Cardiac septum (tissue), 1 donor: ENCODE results near the gene RILPL1. TPM values are rescaled to one million over a fixed set of nuclear protein-coding genes. Genes with fewer than 3 reads are reported as not detected.
"Not testable (repeated sequence)": the region's sequence is repeated elsewhere in the genome, so short reads cannot be mapped to it uniquely, and the experiment has no call there.

Source experiments
- DNase-seq: peaks from one replicate; pipeline ENCODE4 v3.0.0-alpha.2; 2020; ENCODE audit warnings: low spot score
- intact Hi-C: fragments of 100-400 bp; cut with DNase I; formaldehyde crosslinking; loops from one replicate; pipeline ENCODE4 v1.14.0; 2022
- total RNA-seq: library from RNA; stranded (reverse); fragmentation: NEBNext Ultra II Directional; extraction: Animal tissue kit (Norgen Biotek cat#: 25700); gene quantifications from one replicate; pipeline ENCODE4 v1.2.1, GENCODE V29; 2021
- donor health status: DM: no; HTN: no; CAD: no.

RILPL1 gene
- total RNA-seq, 1 donor from 2014 or later = 85.3 TPM

GRCh38 chr12:123532808-123533649 lies 490 bp downstream of the RILPL1 start:
- intact Hi-C loops = loop anchor here (5.0 kb wide), 1 partner anchor 146 kb away; no protein-coding TSS in a partner anchor

GRCh38 chr12:123532019-123532418 lies 1.5 kb downstream of the RILPL1 start:
- intact Hi-C loops = loop anchor here (5.0 kb wide), 1 partner anchor 145 kb away; no protein-coding TSS in a partner anchor
- DNase-seq = no peak

More at GRCh38 chr12:123532808-123533649, 490 bp downstream of the RILPL1 start:
- peak; percentile 78 for DNase-seq

GRCh38 chr12:123531091-123531490 lies 2.4 kb downstream of the RILPL1 start:
- intact Hi-C loops = loop anchor here (5.0 kb wide), 1 partner anchor 144 kb away; no protein-coding TSS in a partner anchor
- DNase-seq = peak; percentile 77

- DNase-seq = no peak
- intact Hi-C loops = loop anchor here (5.0 kb wide), 1 partner anchor 143 kb away; no protein-coding TSS in a partner anchor
Observed at GRCh38 chr12:123530668-123531067, 2.9 kb downstream of the RILPL1 start.

GRCh38 chr12:123529686-123530085 lies 3.8 kb downstream of the RILPL1 start:
- DNase-seq = no peak
- intact Hi-C loops = loop anchor here (5.0 kb wide), 1 partner anchor 142 kb away; no protein-coding TSS in a partner anchor

- intact Hi-C loops = no loop called here
- no peak for DNase-seq
Observed at GRCh38 chr12:123528858-123529257, 4.7 kb downstream of the RILPL1 start.

GRCh38 chr12:123526542-123527080 lies 6.9 kb downstream of the RILPL1 start:
- no peak for DNase-seq
- intact Hi-C loops = no loop called here

- intact Hi-C loops = no loop called here
- DNase-seq = no peak
Observed at GRCh38 chr12:123524378-123524777, 9.1 kb downstream of the RILPL1 start.

- intact Hi-C loops = no loop called here
- DNase-seq = no peak
Observed at GRCh38 chr12:123523518-123523917, 10.0 kb downstream of the RILPL1 start.

GRCh38 chr12:123522164-123522563 lies 11.4 kb downstream of the RILPL1 start:
- intact Hi-C loops = no loop called here
- no peak for DNase-seq

GRCh38 chr12:123520567-123521474 lies 12.7 kb downstream of the RILPL1 start:
- intact Hi-C loops = no loop called here
- no peak for DNase-seq

GRCh38 chr12:123519141-123520001 lies 14.1 kb downstream of the RILPL1 start:
- DNase-seq = peak; percentile 85
- intact Hi-C loops = loop anchor here (1.0 kb wide), 1 partner anchor 41 kb away; no protein-coding TSS in a partner anchor

- intact Hi-C loops = no loop called here
Observed at GRCh38 chr12:123516216-123516780, 17.2 kb downstream of the RILPL1 start.

GRCh38 chr12:123514582-123515221 lies 18.8 kb downstream of the RILPL1 start:
- intact Hi-C loops = not testable (repeated sequence)

More at GRCh38 chr12:123516216-123516780, 17.2 kb downstream of the RILPL1 start:
- DNase-seq = no peak

GRCh38 chr12:123513805-123514204 lies 19.7 kb downstream of the RILPL1 start:
- intact Hi-C loops = no loop called here
- no peak for DNase-seq

More at GRCh38 chr12:123514582-123515221, 18.8 kb downstream of the RILPL1 start:
- DNase-seq = not testable (repeated sequence)

- DNase-seq = no peak
- intact Hi-C loops = no loop called here
Observed at GRCh38 chr12:123512838-123513665, 20.5 kb downstream of the RILPL1 start.

- DNase-seq = no peak
- intact Hi-C loops = no loop called here
Observed at GRCh38 chr12:123506843-123507236, 26.7 kb downstream of the RILPL1 start.
